Spleen (tissue), 11 donors: ENCODE measurements around the gene PRRT1B. TPM values are rescaled to one million over a fixed set of nuclear protein-coding genes. Genes with fewer than 3 reads are reported as not detected.

Experiments used
- DNase-seq: peaks from one replicate; pipeline ENCODE4 v3.0.0-alpha.2; 2020
- H3K27ac ChIP-seq, 8 donors: fragments of 200-600 bp; sonication (generic) in 7 of 8; 1 replicate in 4 of 8; 2 replicates in 4 of 8; pipeline versions ENCODE4 v1.5.0 to v1.8.0; 2016 to 2021; ENCODE audit warnings: inconsistent platforms in 4 of 8, mild to moderate bottlenecking in 4 of 8, moderate library complexity in 1 of 8
- H3K27me3 ChIP-seq, 7 donors: fragments of 200-600 bp; sonication (generic) in 6 of 7; replicated peaks in 1 of 7; 1 replicate in 4 of 7; 2 replicates in 3 of 7; pipeline versions ENCODE4 v1.5.0 to v1.8.0; 2016 to 2021; ENCODE audit warnings: inconsistent platforms in 3 of 7, mild to moderate bottlenecking in 1 of 7
- H3K36me3 ChIP-seq, 6 donors: fragments of 200-600 bp; sonication (generic) in 5 of 6; 1 replicate in 4 of 6; 2 replicates in 2 of 6; pipeline versions ENCODE4 v1.5.0 to v1.8.0; 2016 to 2021; ENCODE audit warnings: inconsistent platforms in 2 of 6
- H3K4me1 ChIP-seq, 6 donors: fragments of 200-600 bp; sonication (generic) in 5 of 6; 1 replicate in 3 of 6; 2 replicates in 3 of 6; pipeline versions ENCODE4 v1.5.0 to v1.8.0; 2016 to 2021; ENCODE audit warnings: inconsistent platforms in 3 of 6
- H3K4me3 ChIP-seq, 8 donors: fragments of 200-600 bp; sonication (generic) in 7 of 8; 1 replicate in 4 of 8; 2 replicates in 4 of 8; pipeline versions ENCODE4 v1.5.0 to v1.8.0; 2016 to 2021; ENCODE audit warnings: inconsistent platforms in 4 of 8, mild to moderate bottlenecking in 4 of 8, moderate library complexity in 2 of 8
- H3K9me3 ChIP-seq, 8 donors: fragments of 200-600 bp; sonication (generic) in 7 of 8; 1 replicate in 4 of 8; 2 replicates in 4 of 8; pipeline versions ENCODE4 v1.5.0 to v1.8.0; 2016 to 2021; ENCODE audit warnings: inconsistent platforms in 4 of 8
- CTCF ChIP-seq, 11 experiments: fragments of 200-600 bp in 7 of 11; fragments of 450-650 bp in 4 of 11; sonication (generic) in 4 of 11; IDR thresholded peaks in 8 of 11; conservative IDR thresholded peaks in 3 of 11; 1 replicate in 7 of 11; 2 replicates in 4 of 11; pipeline versions ENCODE4 v1.4.0 to v1.8.0; 2016 to 2021; ENCODE audit warnings: antibody characterized with exemption in 11 of 11, inconsistent platforms in 4 of 11, mild to moderate bottlenecking in 1 of 11
- POLR2A ChIP-seq, 3 donors: fragments of 450-650 bp; IDR thresholded peaks; one replicate each; pipeline ENCODE4 v1.5.1; 2017; ENCODE audit warnings: antibody characterized with exemption in 3 of 3, mild to moderate bottlenecking in 1 of 3
- POLR2AphosphoS5 ChIP-seq, 3 donors: sonication (generic); formaldehyde crosslinking; IDR thresholded peaks; one replicate each; pipeline ENCODE4 v1.5.1; 2017; ENCODE audit warnings: antibody characterized with exemption in 3 of 3
- WGBS, 5 donors: extraction: QIAGEN DNeasy Blood & Tissue Kit in 3 of 5; methylation state at CpG; one replicate each; pipeline versions ENCODE4 v1.1.5 to v1.1.7; 2013 to 2018; 5-methylcytosine and 5-hydroxymethylcytosine counted together
- intact Hi-C: fragments of 100-400 bp; cut with DNase I; formaldehyde crosslinking; loops from one replicate; pipeline ENCODE4 v1.15.0; 2023; ENCODE audit warnings: low total_unique reads
- polyA plus RNA-seq, 3 donors: library from polyadenylated mRNA; stranded (reverse); fragments of 200-250 nt; gene quantifications; one replicate each; pipeline ENCODE4 v1.2.1, GENCODE V29; 2013
- total RNA-seq, 7 donors: library from RNA; depleted of rRNA in 3 of 7; stranded (reverse); fragments of >200 nt in 3 of 7; fragmentation: NEBNext Ultra II Directional in 4 of 7; extraction: Animal tissue kit (Norgen Biotek cat#: 25700) in 4 of 7; gene quantifications; one replicate each; pipeline versions ENCODE4 v1.1.0 to v1.2.1, GENCODE V29; 2016 to 2021
- donor health status: healthy with polysubstance abuse.
- donor health status: DM: no; HTN: no; CAD: no; lungs with moderate emphysema.
- donor health status: DM: no; HTN: no; CAD: no.
- donor health status: Bipolar disorder and iron deficiency.
- donor health status: healthy.
- donor health status: DM: no; HTN: no; CAD: no.
- donor health status: DM: yes; HTN: yes; CAD: no.

The PRRT1B gene
- total and polyA plus RNA-seq, 10 donors: not detected

GRCh38 chr9:131502781-131503625 lies 42.3 kb upstream of the PRRT1B start, which contains the start of gene POMT1:
Gene POMT1 (plus strand): TSS chr9:131502918. CDS start chr9:131504219, 1,301 bp downstream.
- no peaks in the 10 kb centered on the region for H3K27me3 ChIP-seq
- peak within 1 kb of the TSS; percentile 85 to 99 (median 96) for H3K4me3 ChIP-seq
- peaks cover 19 to 60% (median 33%) of the 10 kb centered on the region in 6 donors for H3K4me1 ChIP-seq
- H3K9me3 ChIP-seq: no peaks in the 10 kb centered on the region
- peak; percentile 96 for DNase-seq
- peaks cover 0 to 41% (median 20%) of the 10 kb centered on the region in 6 donors for H3K36me3 ChIP-seq
- WGBS, 5 donors: 0 to 1% (median 1%) methylated on average over 69 to 83 of the region's 83 CpGs
- H3K27ac ChIP-seq: peak within 1 kb of the TSS; percentile 9 to 89 (median 80)
- peak; percentile 87 to 92 (median 91) for TF ChIP-seq POLR2AphosphoS5 (IDR thresholded peaks at IDR 0.05)
- no peak for TF ChIP-seq POLR2A (IDR thresholded peaks at IDR 0.05)
- intact Hi-C loops: no loop called here

GRCh38 chr9:131503626-131504465 lies 41.5 kb upstream of the PRRT1B start:
- peak overlapping the region; percentile 85 to 99 (median 96) for H3K4me3 ChIP-seq
- peaks cover 19 to 55% (median 33%) of the 10 kb centered on the region in 6 donors for H3K4me1 ChIP-seq
- intact Hi-C loops: no loop called here
- H3K27ac ChIP-seq: peak overlapping the region in 2 of 8 donors; percentile 80 to 87
- H3K36me3 ChIP-seq: peaks cover 0 to 38% (median 12%) of the 10 kb centered on the region in 6 donors
- DNase-seq: no peak
- H3K9me3 ChIP-seq: no peaks in the 10 kb centered on the region
- no peaks in the 10 kb centered on the region for H3K27me3 ChIP-seq
- WGBS, 5 donors: 33 to 41% (median 35%) methylated on average over 30 to 32 of the region's 32 CpGs
- TF ChIP-seq POLR2AphosphoS5 (IDR thresholded peaks at IDR 0.05) (no peak), POLR2A (IDR thresholded peaks at IDR 0.05) (no peak), CTCF (IDR thresholded peaks at IDR 0.05 in 8 of 11, conservative IDR thresholded peaks at IDR 0.05 in 3 of 11) (no peak)

GRCh38 chr9:131505012-131505411 lies 40.3 kb upstream of the PRRT1B start:
- DNase-seq: no peak
- Histone ChIP-seq H3K27me3 (no peaks in the 10 kb centered on the region), H3K4me1 (peaks cover 19 to 44% (median 33%) of the 10 kb centered on the region in 6 donors), H3K36me3 (peaks cover 0 to 38% (median 13%) of the 10 kb centered on the region in 6 donors), H3K27ac (no peak overlapping the region), H3K4me3 (no peak overlapping the region), H3K9me3 (no peaks in the 10 kb centered on the region)
- TF ChIP-seq POLR2AphosphoS5 (IDR thresholded peaks at IDR 0.05) (no peak), CTCF (IDR thresholded peaks at IDR 0.05 in 8 of 11, conservative IDR thresholded peaks at IDR 0.05 in 3 of 11) (no peak), POLR2A (IDR thresholded peaks at IDR 0.05) (no peak)
- intact Hi-C loops: no loop called here
- WGBS, 5 donors: 91 to 99% (median 94%) methylated on average over 8 of the region's 8 CpGs

- no peak for DNase-seq
- TF ChIP-seq POLR2A (IDR thresholded peaks at IDR 0.05) (no peak), CTCF (IDR thresholded peaks at IDR 0.05 in 8 of 11, conservative IDR thresholded peaks at IDR 0.05 in 3 of 11) (no peak), POLR2AphosphoS5 (IDR thresholded peaks at IDR 0.05) (no peak)
- Histone ChIP-seq H3K36me3 (peaks cover 2 to 94% (median 50%) of the 10 kb centered on the region in 6 donors), H3K9me3 (peaks cover 0 to 13% (median 4%) of the 10 kb centered on the region in 8 donors), H3K27ac (no peak overlapping the region), H3K4me1 (peaks cover 0 to 7% (median 0%) of the 10 kb centered on the region in 6 donors), H3K4me3 (no peak overlapping the region), H3K27me3 (no peaks in the 10 kb centered on the region)
- intact Hi-C loops: no loop called here
- WGBS, 5 donors: 71 to 76% (median 75%) methylated on average over 7 of the region's 7 CpGs
Observed at GRCh38 chr9:131511416-131511815, 33.9 kb upstream of the PRRT1B start.
